DND-41 (cell line): ENCODE measurements around the gene NCF2.

Source experiments
- CTCF ChIP-seq: IDR thresholded peaks from 2 replicates; pipeline ENCODE4 v1.5.1; 2012; ENCODE audit warnings: borderline replicate concordance, low read length, moderate library complexity, mild to moderate bottlenecking; ENCODE audit not compliant: poor library complexity, severe bottlenecking; ENCODE audit errors: extremely low read depth
- EZH2 ChIP-seq: IDR thresholded peaks from 3 replicates; pipeline ENCODE4 v1.6.1; 2012; ENCODE audit warnings: borderline replicate concordance, low read depth, mild to moderate bottlenecking, moderate library complexity, low read length, inconsistent platforms; ENCODE audit not compliant: severe bottlenecking

GRCh38 chr1:183562701-183563100, 27.6 kb downstream of the NCF2 start:
- TF ChIP-seq CTCF (no peak), EZH2 (no peak)
